Thyroid gland (tissue), 4 donors: ENCODE results near the gene UBE4B.
"Not testable (repeated sequence)": the region's sequence is repeated elsewhere in the genome, so short reads cannot be mapped to it uniquely, and the experiment has no call there.

ENCODE experiments used
- CTCF ChIP-seq, 6 experiments: fragments of 200-600 bp in 3 of 6; fragments of 450-650 bp in 3 of 6; sonication (generic) in 3 of 6; IDR thresholded peaks; one replicate each; pipeline ENCODE4 v1.5.1; 2016 to 2019; ENCODE audit warnings: antibody characterized with exemption in 6 of 6, mild to moderate bottlenecking in 2 of 6, inconsistent platforms in 1 of 6, moderate library complexity in 1 of 6
- POLR2A ChIP-seq, 2 donors: fragments of 450-650 bp; IDR thresholded peaks; one replicate each; pipeline ENCODE4 v1.6.1; 2017; ENCODE audit warnings: antibody characterized with exemption in 2 of 2, mild to moderate bottlenecking in 2 of 2, moderate library complexity in 1 of 2

GRCh38 chr1:10021992-10022391 lies 10.8 kb upstream of the UBE4B start:
- TF ChIP-seq POLR2A, CTCF (IDR thresholded peaks at IDR 0.05): not testable (repeated sequence)
